ENCODE results near the gene ZNF575. TPM values are rescaled to one million over a fixed set of nuclear protein-coding genes. Genes with fewer than 3 reads are reported as not detected.
"Not testable (repeated sequence)": the region's sequence is repeated elsewhere in the genome, so short reads cannot be mapped to it uniquely, and the experiment has no call there.

ZNF575 gene
- total and polyA plus RNA-seq, 4 donors, result 0.48 to 2.3 (median 0.65) TPM

GRCh38 chr19:43545981-43546380 is 13.0 kb downstream of the ZNF575 start:
- WGBS, 2 donors, result 81 to 83% methylated on average over 2 of the region's 2 CpGs
- no peaks in the 10 kb centered on the region for H3K9me3 ChIP-seq (ENCODE audit: control insufficient read depth in 4 of 4, insufficient read depth in 3 of 4, low read length in 3 of 4)
- no peaks in the 10 kb centered on the region for H3K27me3 ChIP-seq (ENCODE audit: control insufficient read depth in 3 of 3, insufficient read depth in 3 of 3, low read length in 2 of 3)
- ATAC-seq (ENCODE audit: insufficient read depth, low FRiP score) (no peak), DNase-seq (no peak)
- H3K4me3 ChIP-seq, result no peak overlapping the region
- no peak overlapping the region for H3K27ac ChIP-seq (ENCODE audit: low read depth in 1 of 2, low read length in 1 of 2)
- peaks cover 0 to 37% (median 22%) of the 10 kb centered on the region in 4 donors for H3K36me3 ChIP-seq (ENCODE audit: control insufficient read depth in 4 of 4, insufficient read depth in 4 of 4, low read length in 4 of 4)
- TF ChIP-seq, protein P1, sequence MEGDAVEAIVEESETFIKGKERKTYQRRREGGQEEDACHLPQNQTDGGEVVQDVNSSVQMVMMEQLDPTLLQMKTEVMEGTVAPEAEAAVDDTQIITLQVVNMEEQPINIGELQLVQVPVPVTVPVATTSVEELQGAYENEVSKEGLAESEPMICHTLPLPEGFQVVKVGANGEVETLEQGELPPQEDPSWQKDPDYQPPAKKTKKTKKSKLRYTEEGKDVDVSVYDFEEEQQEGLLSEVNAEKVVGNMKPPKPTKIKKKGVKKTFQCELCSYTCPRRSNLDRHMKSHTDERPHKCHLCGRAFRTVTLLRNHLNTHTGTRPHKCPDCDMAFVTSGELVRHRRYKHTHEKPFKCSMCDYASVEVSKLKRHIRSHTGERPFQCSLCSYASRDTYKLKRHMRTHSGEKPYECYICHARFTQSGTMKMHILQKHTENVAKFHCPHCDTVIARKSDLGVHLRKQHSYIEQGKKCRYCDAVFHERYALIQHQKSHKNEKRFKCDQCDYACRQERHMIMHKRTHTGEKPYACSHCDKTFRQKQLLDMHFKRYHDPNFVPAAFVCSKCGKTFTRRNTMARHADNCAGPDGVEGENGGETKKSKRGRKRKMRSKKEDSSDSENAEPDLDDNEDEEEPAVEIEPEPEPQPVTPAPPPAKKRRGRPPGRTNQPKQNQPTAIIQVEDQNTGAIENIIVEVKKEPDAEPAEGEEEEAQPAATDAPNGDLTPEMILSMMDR (IDR thresholded peaks at IDR 0.05; ENCODE audit: control extremely low read depth, extremely low read depth), result no peak
- H3K4me1 ChIP-seq (ENCODE audit: control insufficient read depth in 5 of 5, insufficient read depth in 5 of 5, low read length in 5 of 5), result no peaks in the 10 kb centered on the region
- no peak overlapping the region for H3K9ac ChIP-seq (ENCODE audit: insufficient read depth in 1 of 2, low read length in 2 of 2)

DNA sequence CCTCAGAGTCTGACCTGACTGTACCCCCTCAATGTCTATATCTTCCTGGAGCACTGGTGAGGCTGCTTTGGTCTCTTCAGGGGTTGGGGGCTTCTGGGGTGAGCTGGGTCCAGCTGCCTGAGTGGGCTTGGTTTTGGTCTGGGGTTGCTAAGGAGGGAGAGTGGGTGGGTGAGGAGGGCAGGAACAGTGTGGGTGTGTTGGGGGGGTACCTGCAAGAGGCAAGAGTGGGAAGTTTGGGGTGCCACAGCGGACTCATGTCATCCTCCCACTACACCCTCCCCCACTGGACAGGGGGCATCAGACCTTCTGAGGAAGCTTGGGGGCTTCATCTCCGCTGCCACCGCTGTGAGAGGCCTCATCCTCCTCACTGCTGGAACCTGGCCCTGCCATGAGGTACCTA is 13.6 kb downstream of the ZNF575 start:
- Histone ChIP-seq H3K4me3 (no peak overlapping the region), H3K9me3 (ENCODE audit: control insufficient read depth in 4 of 4, insufficient read depth in 3 of 4, low read length in 3 of 4) (no peaks in the 10 kb centered on the region), H3K9ac (ENCODE audit: insufficient read depth in 1 of 2, low read length in 2 of 2) (no peak overlapping the region), H3K27ac (ENCODE audit: low read depth in 1 of 2, low read length in 1 of 2) (no peak overlapping the region), H3K4me1 (ENCODE audit: control insufficient read depth in 5 of 5, insufficient read depth in 5 of 5, low read length in 5 of 5) (no peaks in the 10 kb centered on the region), H3K27me3 (ENCODE audit: control insufficient read depth in 3 of 3, insufficient read depth in 3 of 3, low read length in 2 of 3) (no peaks in the 10 kb centered on the region), H3K36me3 (ENCODE audit: control insufficient read depth in 4 of 4, insufficient read depth in 4 of 4, low read length in 4 of 4) (peaks cover 5 to 42% (median 24%) of the 10 kb centered on the region in 4 donors)
- TF ChIP-seq, protein P1 (IDR thresholded peaks at IDR 0.05; ENCODE audit: control extremely low read depth, extremely low read depth), result no peak
- no peak for ATAC-seq (ENCODE audit: insufficient read depth, low FRiP score)
- no peak for DNase-seq
- 96 to 98% methylated on average over 3 of the region's 3 CpGs for WGBS, 2 donors

DNA sequence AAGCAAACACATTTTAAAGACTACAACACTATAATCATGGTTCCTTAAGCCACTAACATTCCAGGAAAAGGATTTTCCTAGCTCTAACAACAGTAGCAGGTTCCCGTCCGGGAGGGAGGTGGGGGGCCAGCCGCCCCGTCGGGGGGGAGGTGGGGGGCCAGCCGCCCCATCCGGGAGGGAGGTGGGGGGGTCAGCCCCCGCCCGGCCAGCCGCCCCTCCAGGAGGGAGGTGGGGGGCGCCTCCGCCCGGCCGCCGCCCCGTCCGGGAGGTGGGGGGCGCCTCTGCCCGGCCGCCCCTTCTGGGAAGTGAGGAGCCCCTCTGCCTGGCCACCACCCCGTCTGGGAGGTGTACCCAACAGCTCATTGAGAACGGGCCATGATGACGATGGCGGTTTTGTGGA is 14.9 kb downstream of the ZNF575 start:
- H3K9ac ChIP-seq (ENCODE audit: insufficient read depth in 1 of 2, low read length in 2 of 2); H3K27ac ChIP-seq (ENCODE audit: low read depth in 1 of 2, low read length in 1 of 2); H3K27me3 ChIP-seq (ENCODE audit: control insufficient read depth in 3 of 3, insufficient read depth in 3 of 3, low read length in 2 of 3); H3K9me3 ChIP-seq (ENCODE audit: control insufficient read depth in 4 of 4, insufficient read depth in 3 of 4, low read length in 3 of 4); H3K4me3 ChIP-seq; H3K4me1 ChIP-seq (ENCODE audit: control insufficient read depth in 5 of 5, insufficient read depth in 5 of 5, low read length in 5 of 5); DNase-seq; ATAC-seq (ENCODE audit: insufficient read depth, low FRiP score): not testable (repeated sequence)
- H3K36me3 ChIP-seq (ENCODE audit: control insufficient read depth in 4 of 4, insufficient read depth in 4 of 4, low read length in 4 of 4), result peaks cover 10 to 43% (median 23%) of the 10 kb centered on the region in 4 donors
- 95 to 96% methylated on average over 9 to 20 of the region's 24 CpGs for WGBS, 2 donors

- WGBS, 2 donors, result 86 to 93% methylated on average over 2 of the region's 2 CpGs
Measured at GRCh38 chr19:43548706-43549105, 15.7 kb downstream of the ZNF575 start.

More at GRCh38 chr19:43548706-43549105, 15.7 kb downstream of the ZNF575 start:
- ATAC-seq (ENCODE audit: insufficient read depth, low FRiP score) (no peak), DNase-seq (no peak)
- TF ChIP-seq, protein P1 (IDR thresholded peaks at IDR 0.05; ENCODE audit: control extremely low read depth, extremely low read depth), result no peak
- peaks cover 0 to 1% (median 0%) of the 10 kb centered on the region in 4 donors for H3K9me3 ChIP-seq (ENCODE audit: control insufficient read depth in 4 of 4, insufficient read depth in 3 of 4, low read length in 3 of 4)
- no peaks in the 10 kb centered on the region for H3K27me3 ChIP-seq (ENCODE audit: control insufficient read depth in 3 of 3, insufficient read depth in 3 of 3, low read length in 2 of 3)
- no peak overlapping the region for H3K9ac ChIP-seq (ENCODE audit: insufficient read depth in 1 of 2, low read length in 2 of 2)
- H3K27ac ChIP-seq (ENCODE audit: low read depth in 1 of 2, low read length in 1 of 2), result no peak overlapping the region
- H3K4me1 ChIP-seq (ENCODE audit: control insufficient read depth in 5 of 5, insufficient read depth in 5 of 5, low read length in 5 of 5), result no peaks in the 10 kb centered on the region
- no peak overlapping the region for H3K4me3 ChIP-seq
- H3K36me3 ChIP-seq (ENCODE audit: control insufficient read depth in 4 of 4, insufficient read depth in 4 of 4, low read length in 4 of 4), result peaks cover 10 to 42% (median 26%) of the 10 kb centered on the region in 4 donors
